Suprapubic skin (tissue), 4 donors: ENCODE data around the gene ASNSD1. TPM values are rescaled to one million over a fixed set of nuclear protein-coding genes. Genes with fewer than 3 reads are reported as not detected.
"Not testable (repeated sequence)": the region's sequence is repeated elsewhere in the genome, so short reads cannot be mapped to it uniquely, and the experiment has no call there.

Source experiments
- DNase-seq, 2 donors: peaks; one replicate each; pipeline ENCODE4 v3.0.0-alpha.2; 2019; ENCODE audit warnings: low spot score in 2 of 2
- H3K27ac ChIP-seq: fragments of 200-600 bp; sonication (generic); one replicate; pipeline ENCODE4 v1.5.1; 2019
- H3K27me3 ChIP-seq: fragments of 200-600 bp; sonication (generic); one replicate; pipeline ENCODE4 v1.5.1; 2019
- H3K36me3 ChIP-seq: fragments of 200-600 bp; sonication (generic); one replicate; pipeline ENCODE4 v1.5.1; 2019
- H3K4me1 ChIP-seq: fragments of 200-600 bp; sonication (generic); one replicate; pipeline ENCODE4 v1.5.1; 2019
- H3K4me3 ChIP-seq: fragments of 200-600 bp; sonication (generic); one replicate; pipeline ENCODE4 v1.5.1; 2019; ENCODE audit warnings: mild to moderate bottlenecking
- H3K9me3 ChIP-seq: fragments of 200-600 bp; sonication (generic); one replicate; pipeline ENCODE4 v1.5.1; 2019
- EP300 ChIP-seq: sonication (generic); formaldehyde crosslinking; IDR thresholded peaks from one replicate; pipeline ENCODE4 v1.6.1; 2017; ENCODE audit warnings: antibody characterized with exemption
- POLR2A ChIP-seq, 2 donors: fragments of 450-650 bp; IDR thresholded peaks; one replicate each; pipeline ENCODE4 v1.6.1; 2017; ENCODE audit warnings: antibody characterized with exemption in 2 of 2, mild to moderate bottlenecking in 2 of 2, moderate library complexity in 2 of 2
- POLR2AphosphoS5 ChIP-seq, 3 donors: sonication (generic); formaldehyde crosslinking; IDR thresholded peaks; one replicate each; pipeline ENCODE4 v1.6.1; 2017; ENCODE audit warnings: antibody characterized with exemption in 3 of 3
- WGBS: methylation state at CpG from one replicate; pipeline ENCODE4 v1.1.5; 2018; 5-methylcytosine and 5-hydroxymethylcytosine counted together
- total RNA-seq, 4 donors: library from RNA; depleted of rRNA; stranded (reverse); fragments of >200 nt; gene quantifications; one replicate each; pipeline ENCODE4 v1.1.0, GENCODE V29; 2016
- TF ChIP-seq, protein P1 (sequence below), 2 donors: fragments of 200-600 bp in 1 of 2; fragments of 450-650 bp in 1 of 2; sonication (generic) in 1 of 2; IDR thresholded peaks; one replicate each; pipeline ENCODE4 v1.5.1; 2016 to 2019; ENCODE audit warnings: antibody characterized with exemption in 2 of 2, mild to moderate bottlenecking in 1 of 2, moderate library complexity in 1 of 2

ASNSD1 gene
- total RNA-seq, 4 donors from 2014 or later: 27.9 to 34.8 (median 31.7) TPM

DNA sequence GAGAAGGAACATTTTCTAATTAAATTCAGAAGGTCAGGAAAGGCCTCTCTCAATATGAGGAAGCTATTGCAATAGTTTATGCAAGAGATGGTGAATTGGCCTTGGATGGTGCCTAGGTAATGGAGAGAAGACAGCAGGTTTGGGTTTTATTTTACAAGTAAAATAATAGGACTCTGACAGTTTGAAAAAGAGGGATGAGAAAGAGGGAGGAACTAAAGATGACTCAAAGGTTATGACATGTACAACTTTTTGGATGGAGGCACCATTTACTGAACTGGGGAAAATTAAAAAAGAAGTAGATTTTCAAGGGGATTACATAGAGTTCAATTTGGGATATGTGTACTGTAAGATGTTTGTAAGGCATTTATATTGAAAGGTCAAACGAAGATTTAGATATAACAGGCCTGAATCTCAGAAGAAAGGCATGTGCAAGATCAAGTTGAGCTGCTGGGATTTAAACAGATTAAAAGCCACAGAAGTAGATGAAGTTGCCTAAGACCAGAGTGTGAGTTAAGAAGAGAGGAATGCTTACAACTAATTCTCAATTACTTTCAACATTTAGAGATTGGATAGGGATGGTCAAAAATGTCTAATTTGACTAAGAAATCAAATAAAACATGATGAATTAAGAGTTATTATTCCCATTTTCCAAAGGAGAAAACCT, 12.3 kb upstream of the ASNSD1 start:
- H3K27ac ChIP-seq: no peak overlapping the region
- H3K4me1 ChIP-seq: no peaks in the 10 kb centered on the region
- H3K27me3 ChIP-seq: no peaks in the 10 kb centered on the region
- no peak overlapping the region for H3K4me3 ChIP-seq
- WGBS: 82% methylated on average over 1 of the region's 1 CpG
- TF ChIP-seq, protein P1, sequence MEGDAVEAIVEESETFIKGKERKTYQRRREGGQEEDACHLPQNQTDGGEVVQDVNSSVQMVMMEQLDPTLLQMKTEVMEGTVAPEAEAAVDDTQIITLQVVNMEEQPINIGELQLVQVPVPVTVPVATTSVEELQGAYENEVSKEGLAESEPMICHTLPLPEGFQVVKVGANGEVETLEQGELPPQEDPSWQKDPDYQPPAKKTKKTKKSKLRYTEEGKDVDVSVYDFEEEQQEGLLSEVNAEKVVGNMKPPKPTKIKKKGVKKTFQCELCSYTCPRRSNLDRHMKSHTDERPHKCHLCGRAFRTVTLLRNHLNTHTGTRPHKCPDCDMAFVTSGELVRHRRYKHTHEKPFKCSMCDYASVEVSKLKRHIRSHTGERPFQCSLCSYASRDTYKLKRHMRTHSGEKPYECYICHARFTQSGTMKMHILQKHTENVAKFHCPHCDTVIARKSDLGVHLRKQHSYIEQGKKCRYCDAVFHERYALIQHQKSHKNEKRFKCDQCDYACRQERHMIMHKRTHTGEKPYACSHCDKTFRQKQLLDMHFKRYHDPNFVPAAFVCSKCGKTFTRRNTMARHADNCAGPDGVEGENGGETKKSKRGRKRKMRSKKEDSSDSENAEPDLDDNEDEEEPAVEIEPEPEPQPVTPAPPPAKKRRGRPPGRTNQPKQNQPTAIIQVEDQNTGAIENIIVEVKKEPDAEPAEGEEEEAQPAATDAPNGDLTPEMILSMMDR (IDR thresholded peaks at IDR 0.05): no peak
- TF ChIP-seq POLR2A (IDR thresholded peaks at IDR 0.05) (no peak), POLR2AphosphoS5 (IDR thresholded peaks at IDR 0.05) (no peak), EP300 (no peak)
- H3K36me3 ChIP-seq: no peaks in the 10 kb centered on the region
- no peak for DNase-seq
- no peaks in the 10 kb centered on the region for H3K9me3 ChIP-seq

GRCh38 chr2:189651284-189651683, 10.0 kb upstream of the ASNSD1 start:
- Histone ChIP-seq H3K27ac (no peak overlapping the region), H3K4me3 (no peak overlapping the region), H3K36me3 (no peaks in the 10 kb centered on the region), H3K9me3 (no peaks in the 10 kb centered on the region), H3K4me1 (no peaks in the 10 kb centered on the region), H3K27me3 (no peaks in the 10 kb centered on the region)
- no peak for DNase-seq
- TF ChIP-seq EP300 (no peak), POLR2A (IDR thresholded peaks at IDR 0.05) (no peak), POLR2AphosphoS5 (IDR thresholded peaks at IDR 0.05) (no peak)
- TF ChIP-seq, protein P1 (IDR thresholded peaks at IDR 0.05): no peak

DNA sequence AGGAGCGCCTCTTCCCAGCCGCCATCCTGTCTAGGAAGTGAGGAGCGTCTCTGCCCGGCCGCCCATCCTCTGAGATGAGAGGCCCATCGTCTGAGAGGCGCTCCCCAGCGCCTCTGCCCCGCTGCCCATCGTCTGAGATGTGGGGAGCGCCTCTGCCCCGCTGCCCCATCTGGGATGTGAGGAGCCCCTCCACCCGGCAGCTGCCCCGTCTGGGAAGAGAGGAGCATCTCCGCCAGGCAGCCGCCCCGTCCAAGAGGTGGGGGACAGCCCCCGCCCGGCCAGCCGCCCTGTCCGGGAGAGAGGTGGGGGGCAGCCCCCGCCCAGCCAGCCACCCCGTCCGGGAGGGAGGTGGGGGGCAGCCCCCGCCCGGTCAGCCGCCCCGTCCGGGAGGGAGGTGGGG, 7.8 kb upstream of the ASNSD1 start:
- H3K4me1 ChIP-seq, H3K27me3 ChIP-seq, H3K36me3 ChIP-seq, H3K9me3 ChIP-seq, H3K4me3 ChIP-seq, H3K27ac ChIP-seq, DNase-seq: not testable (repeated sequence)
- 98% methylated on average over 16 of the region's 29 CpGs for WGBS

DNA sequence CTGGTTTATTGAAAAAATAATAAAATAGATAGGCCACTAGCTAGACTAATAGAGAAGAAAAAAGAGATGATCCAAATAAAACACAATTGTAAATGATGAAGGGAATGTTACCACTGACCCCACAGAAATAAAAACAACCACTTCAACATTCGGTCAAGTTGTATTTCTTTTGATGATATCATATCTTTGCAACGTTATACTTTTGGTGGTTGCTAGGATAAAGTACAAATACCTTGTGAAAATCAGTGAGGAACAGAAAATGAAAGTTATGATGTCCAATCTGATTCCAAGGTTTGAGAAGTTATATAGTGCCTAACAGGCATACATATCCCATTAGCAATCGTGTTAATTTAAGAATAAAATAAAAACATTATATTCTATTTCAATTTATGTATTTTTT, 6.6 kb upstream of the ASNSD1 start:
- Histone ChIP-seq H3K27me3 (no peaks in the 10 kb centered on the region), H3K27ac (no peak overlapping the region), H3K9me3 (no peaks in the 10 kb centered on the region), H3K36me3 (no peaks in the 10 kb centered on the region), H3K4me1 (no peaks in the 10 kb centered on the region), H3K4me3 (no peak overlapping the region)
- no peak for DNase-seq
- whole genome bisulfite sequencing: 63% methylated on average over 3 of the region's 3 CpGs
- TF ChIP-seq, protein P1 (IDR thresholded peaks at IDR 0.05): no peak
- no peak for TF ChIP-seq POLR2A (IDR thresholded peaks at IDR 0.05)

DNA sequence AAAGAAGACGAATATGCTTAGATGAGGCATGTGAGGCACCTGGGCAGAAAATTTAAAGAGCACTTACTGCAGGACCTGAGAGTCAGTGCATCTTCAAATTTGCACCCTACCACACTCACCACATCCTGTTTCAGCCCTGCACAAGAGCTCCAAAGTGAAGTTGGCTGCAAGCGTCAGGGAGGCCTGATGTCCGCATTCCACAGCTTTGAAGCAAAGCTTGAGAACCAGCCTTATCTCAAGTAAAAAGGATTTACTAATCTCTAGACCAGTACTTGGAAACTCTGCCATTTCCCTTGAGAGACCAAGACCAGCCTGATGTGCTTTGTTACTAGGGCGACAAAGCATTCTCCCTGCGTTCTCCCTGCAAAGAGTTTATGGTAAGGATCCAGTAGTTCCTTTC, 3.4 kb upstream of the ASNSD1 start:
- Histone ChIP-seq H3K4me3 (no peak overlapping the region), H3K27me3 (no peaks in the 10 kb centered on the region), H3K9me3 (no peaks in the 10 kb centered on the region), H3K27ac (no peak overlapping the region), H3K4me1 (peaks cover 15% of the 10 kb centered on the region), H3K36me3 (no peaks in the 10 kb centered on the region)
- no peak for DNase-seq
- 67% methylated on average over 5 of the region's 5 CpGs for WGBS
- TF ChIP-seq EP300 (no peak), POLR2A (IDR thresholded peaks at IDR 0.05) (no peak), POLR2AphosphoS5 (IDR thresholded peaks at IDR 0.05) (no peak)
- TF ChIP-seq, protein P1 (IDR thresholded peaks at IDR 0.05): no peak
